Activated T-cell treated with anti-CD3 and anti-CD28 coated beads for 24 hours (primary cell): ENCODE data around the gene NBL1.
A peak's percentile ranks its signal among the peaks of the same experiment; 100 is the strongest.

ENCODE experiments used
- DNase-seq: peaks from one replicate; pipeline ENCODE4 v3.0.0-alpha.2; 2020; ENCODE audit warnings: low read depth

The NBL1 gene

GRCh38 chr1:19703280-19703679 lies 59.2 kb downstream of the NBL1 start:
- DNase-seq, result no peak

GRCh38 chr1:19704247-19705113 lies 60.4 kb downstream of the NBL1 start:
- DNase-seq, result peak; percentile 42

- DNase-seq, result no peak
Observed at GRCh38 chr1:19705464-19705863, 61.4 kb downstream of the NBL1 start.

GRCh38 chr1:19706136-19706535 lies 62.0 kb downstream of the NBL1 start:
- no peak for DNase-seq
